Measurements from ENCODE around the gene FARP1. TPM values are rescaled to one million over a fixed set of nuclear protein-coding genes. Genes with fewer than 3 reads are reported as not detected.

FARP1 gene
- total and polyA plus RNA-seq, 2 of the 13 experiments (the other 11 are each of a cell fraction or from before 2014, with no cell fraction given), result 70.6 to 126 TPM

- TF ChIP-seq TBX2 (CRISPR knock-in tag; IDR thresholded peaks at IDR 0.05; ENCODE audit: borderline replicate concordance) (peak; percentile 71), ZNF430 (CRISPR knock-in tag; IDR thresholded peaks at IDR 0.05) (no peak), ZGPAT (CRISPR knock-in tag; IDR thresholded peaks at IDR 0.05) (peak; percentile 59; the same call in 1 of the 2 replicates), HCFC1 (IDR thresholded peaks at IDR 0.05; ENCODE audit: low read depth, low read length) (no peak), CTCF (CRISPR knock-in tag; IDR thresholded peaks at IDR 0.05) (no peak), KDM4B (CRISPR knock-in tag; IDR thresholded peaks at IDR 0.05) (no peak), SAP130 (CRISPR knock-in tag; IDR thresholded peaks at IDR 0.05; ENCODE audit: low read depth) (peak; percentile 41), NR2F2 (IDR thresholded peaks at IDR 0.05; ENCODE audit: borderline replicate concordance, low read depth) (peak; percentile 91), HDAC2 (CRISPR knock-in tag; IDR thresholded peaks at IDR 0.05) (peak; percentile 90), RXRB (CRISPR knock-in tag; IDR thresholded peaks at IDR 0.05; ENCODE audit: borderline replicate concordance) (peak; percentile 72; the same call in 1 of the 2 replicates), MLX (CRISPR knock-in tag; IDR thresholded peaks at IDR 0.05) (peak; percentile 50; the same call in 1 of the 2 replicates), HDAC1 (CRISPR knock-in tag; IDR thresholded peaks at IDR 0.05) (peak; percentile 74), PHF21A (CRISPR knock-in tag; IDR thresholded peaks at IDR 0.05) (peak; percentile 84), ZNF746 (CRISPR knock-in tag; IDR thresholded peaks at IDR 0.05) (peak; percentile 28; the same call in 1 of the 2 replicates), GATA4 (IDR thresholded peaks at IDR 0.05; ENCODE audit: borderline replicate concordance, low read depth) (peak; percentile 54; the same call in 1 of the 2 replicates), FOXP4 (CRISPR knock-in tag; IDR thresholded peaks at IDR 0.05) (peak; percentile 90), FOXJ3 (CRISPR knock-in tag; IDR thresholded peaks at IDR 0.05; ENCODE audit: borderline replicate concordance) (peak; percentile 35; the same call in 1 of the 2 replicates), HINFP (CRISPR knock-in tag; IDR thresholded peaks at IDR 0.05; ENCODE audit: low read depth) (no peak), SMAD3 (CRISPR knock-in tag; IDR thresholded peaks at IDR 0.05) (no peak), ETV5 (CRISPR knock-in tag; IDR thresholded peaks at IDR 0.05; ENCODE audit: borderline replicate concordance) (peak; percentile 74; the same call in 1 of the 2 replicates), ZNF878 (CRISPR knock-in tag; IDR thresholded peaks at IDR 0.05) (0 out of 2 replicates have a peak, but pooled peaks have one; percentile 18), EP300 (IDR thresholded peaks at IDR 0.05; ENCODE audit: low read depth in 2 of 2, low read length in 2 of 2) (peak in 1 of 2 experiments; percentile 86; a peak in 2 of 4 replicates), EP300 (CRISPR knock-in tag; IDR thresholded peaks at IDR 0.05; ENCODE audit: borderline replicate concordance) (peak; percentile 78)
These were observed 167.7 kb downstream of the FARP1 start (continued) for GRCh38 chr13:98310485-98311199.

Data from HepG2 (cell line).